IMR-90 (cell line): ENCODE data around the gene OLFM4. TPM values are rescaled to one million over a fixed set of nuclear protein-coding genes. Genes with fewer than 3 reads are reported as not detected.

ENCODE experiments used
- ATAC-seq: fragments of 200-7000 bp; cut with Tn5 transposase; 2 replicates; pipeline ENCODE4 v1.9.1; 2020; ENCODE audit warnings: low read depth, mild to moderate bottlenecking, moderate library complexity
- BruUV-seq: library from RNA; stranded (reverse); fragments of 400-500 nt; replicated peaks from 2 replicates; lab custom pipeline; 2021; lab: Mats Ljungman, UMichigan
- CTCF ChIA-PET: fragments of 300-600 bp; formaldehyde crosslinking; extraction: SDS; loops from one replicate; lab custom pipeline; 2021; ENCODE audit warnings: antibody characterized with exemption; lab: Yijun Ruan, JAX
- POLR2A ChIA-PET: fragments of 300-600 bp; sonication (Branson Sonifier 250); formaldehyde crosslinking; loops from one replicate; lab custom pipeline; 2022; ENCODE audit warnings: antibody characterized with exemption; ENCODE audit not compliant: unreplicated experiment; lab: Charles Lee
- DNase-seq: peaks from one replicate; pipeline ENCODE4 v3.0.0; 2013
- H2AFZ ChIP-seq: replicated peaks from 2 replicates; pipeline ENCODE3; 2013; ENCODE audit warnings: low read length, mild to moderate bottlenecking; ENCODE audit not compliant: poor library complexity
- H2AK5ac ChIP-seq: 2 replicates; pipeline ENCODE4 v1.6.1; 2013; ENCODE audit warnings: low read depth, low read length, inconsistent platforms
- H2AK9ac ChIP-seq: replicated peaks from 2 replicates; pipeline ENCODE3; 2013; ENCODE audit warnings: mild to moderate bottlenecking, low read depth, low read length, moderate library complexity; ENCODE audit not compliant: poor library complexity
- H2BK120ac ChIP-seq: 2 replicates; pipeline ENCODE4 v1.6.1; 2013; ENCODE audit warnings: low read depth, low read length, inconsistent platforms
- H2BK15ac ChIP-seq: 3 replicates; pipeline ENCODE4 v1.6.1; 2013; ENCODE audit warnings: low read depth, low read length, inconsistent platforms
- H2BK20ac ChIP-seq: 2 replicates; pipeline ENCODE4 v1.6.1; 2013; ENCODE audit warnings: low read depth, mild to moderate bottlenecking, inconsistent platforms, low read length, moderate library complexity
- H2BK5ac ChIP-seq: 2 replicates; pipeline ENCODE4 v1.6.1; 2013; ENCODE audit warnings: mild to moderate bottlenecking, low read depth, low read length, inconsistent platforms; ENCODE audit not compliant: poor library complexity, severe bottlenecking
- H3K14ac ChIP-seq: replicated peaks from 2 replicates; pipeline ENCODE4 v1.6.1; 2013; ENCODE audit warnings: low read depth, low read length, inconsistent platforms
- H3K18ac ChIP-seq: 2 replicates; pipeline ENCODE4 v1.6.1; 2013; ENCODE audit warnings: low read depth, low read length, control low read depth
- H3K23ac ChIP-seq: 2 replicates; pipeline ENCODE4 v1.6.1; 2013; ENCODE audit warnings: low read depth, low read length, inconsistent platforms
- H3K27ac ChIP-seq: 2 replicates; pipeline ENCODE4 v1.5.1; 2013; ENCODE audit warnings: mild to moderate bottlenecking, control low read depth, low read length; ENCODE audit not compliant: insufficient read depth
- H3K27me3 ChIP-seq: 2 replicates; pipeline ENCODE4 v1.6.1; 2013; ENCODE audit warnings: low read length; ENCODE audit not compliant: control insufficient read depth, insufficient read depth
- H3K36me3 ChIP-seq: 2 replicates; pipeline ENCODE4 v1.6.1; 2013; ENCODE audit warnings: low read length, mixed read lengths; ENCODE audit not compliant: control insufficient read depth, insufficient read depth
- H3K4ac ChIP-seq: 2 replicates; pipeline ENCODE4 v1.6.1; 2013; ENCODE audit warnings: low read depth, low read length, inconsistent platforms
- H3K4me1 ChIP-seq: 2 replicates; pipeline ENCODE4 v1.6.1; 2013; ENCODE audit warnings: low read length, mixed read lengths; ENCODE audit not compliant: control insufficient read depth, insufficient read depth
- H3K4me2 ChIP-seq: 2 replicates; pipeline ENCODE4 v1.6.1; 2013; ENCODE audit warnings: low read depth, mild to moderate bottlenecking, control low read depth, low read length, moderate library complexity
- H3K4me3 ChIP-seq: 2 replicates; pipeline ENCODE4 v1.5.1; 2013; ENCODE audit warnings: low read depth, mild to moderate bottlenecking, control low read depth, low read length, moderate library complexity; ENCODE audit not compliant: insufficient read depth
- H3K56ac ChIP-seq: 2 replicates; pipeline ENCODE4 v1.6.1; 2013; ENCODE audit warnings: low read length, inconsistent platforms; ENCODE audit not compliant: insufficient read depth; ENCODE audit errors: extremely low read depth
- H3K79me1 ChIP-seq, 2 experiments: 2 replicates each; pipeline ENCODE4 v1.6.1; 2013; ENCODE audit warnings: low read length in 2 of 2, inconsistent platforms in 1 of 2, low read depth in 1 of 2
- H3K9ac ChIP-seq: 2 replicates; pipeline ENCODE4 v1.6.1; 2013; ENCODE audit warnings: low read depth, low read length, control low read depth
- H3K9me1 ChIP-seq: 2 replicates; pipeline ENCODE4 v1.6.1; 2013; ENCODE audit warnings: low read length, inconsistent platforms; ENCODE audit not compliant: insufficient read depth
- H3K9me3 ChIP-seq: 2 replicates; pipeline ENCODE4 v1.6.1; 2013; ENCODE audit warnings: low read length; ENCODE audit not compliant: control insufficient read depth, insufficient read depth
- H4K20me1 ChIP-seq: 2 replicates; pipeline ENCODE4 v1.6.1; 2013; ENCODE audit warnings: low read length, inconsistent platforms; ENCODE audit not compliant: insufficient read depth
- H4K5ac ChIP-seq: 2 replicates; pipeline ENCODE4 v1.6.1; 2013; ENCODE audit warnings: mild to moderate bottlenecking, low read depth, low read length, control low read depth
- H4K8ac ChIP-seq, 2 experiments: 2 replicates each; pipeline ENCODE4 v1.6.1; 2013; ENCODE audit warnings: low read depth in 2 of 2, low read length in 2 of 2, control low read depth in 1 of 2, inconsistent platforms in 1 of 2
- H4K91ac ChIP-seq: 2 replicates; pipeline ENCODE4 v1.6.1; 2013; ENCODE audit warnings: low read depth, low read length, inconsistent platforms; ENCODE audit not compliant: insufficient read depth
- BHLHE40 ChIP-seq: fragments of 150-350 bp; IDR thresholded peaks from 2 replicates; pipeline ENCODE4 v1.6.1; 2016; ENCODE audit warnings: mild to moderate bottlenecking, low read depth, low read length
- CEBPB ChIP-seq: IDR thresholded peaks from 2 replicates; pipeline ENCODE4 v1.6.1; 2012; ENCODE audit warnings: low read depth, low read length, improper control_type of control experiment
- CHD1 ChIP-seq: IDR thresholded peaks from 2 replicates; pipeline ENCODE4 v1.6.1; 2012; ENCODE audit warnings: low read depth, low read length, improper control_type of control experiment
- CTCF ChIP-seq: conservative IDR thresholded peaks from 2 replicates; pipeline ENCODE4 v1.5.1; 2012; ENCODE audit warnings: mild to moderate bottlenecking, low read depth, low read length, improper control_type of control experiment
- ELK1 ChIP-seq: fragments of 150-350 bp; IDR thresholded peaks from 2 replicates; pipeline ENCODE4 v1.6.1; 2016; ENCODE audit warnings: low read depth, mild to moderate bottlenecking, low read length, moderate library complexity, borderline replicate concordance
- FOS ChIP-seq: fragments of 150-350 bp; IDR thresholded peaks from 2 replicates; pipeline ENCODE4 v1.6.1; 2016; ENCODE audit warnings: low read depth, low read length
- MAFK ChIP-seq: IDR thresholded peaks from 2 replicates; pipeline ENCODE4 v1.6.1; 2012; ENCODE audit warnings: low read depth, low read length, improper control_type of control experiment
- MAZ ChIP-seq: IDR thresholded peaks from 2 replicates; pipeline ENCODE4 v1.6.1; 2012; ENCODE audit warnings: low read depth, mild to moderate bottlenecking, low read length, improper control_type of control experiment, moderate library complexity, borderline replicate concordance
- MXI1 ChIP-seq: IDR thresholded peaks from 2 replicates; pipeline ENCODE4 v1.6.1; 2012; ENCODE audit warnings: low read depth, mild to moderate bottlenecking, low read length, moderate library complexity, borderline replicate concordance
- NFE2L2 ChIP-seq: fragments of 150-350 bp; IDR thresholded peaks from 2 replicates; pipeline ENCODE4 v1.6.1; 2016; ENCODE audit warnings: low read depth, mild to moderate bottlenecking, low read length
- POLR2A ChIP-seq: IDR thresholded peaks from 2 replicates; pipeline ENCODE4 v1.6.1; 2012; ENCODE audit warnings: mild to moderate bottlenecking, low read depth, low read length
- WGBS, 2 experiments: methylation state at CpG; one replicate each; pipeline versions ENCODE4 v1.1.5 to v1.1.7; 2013; ENCODE audit warnings: missing lambda C conversion rate in 2 of 2; ENCODE audit not compliant: insufficient read length in 1 of 2; ENCODE audit errors: extremely low coverage in 2 of 2; 5-methylcytosine and 5-hydroxymethylcytosine counted together
- dilution Hi-C: fragments of 300-500 bp; cut with HindIII; formaldehyde crosslinking; loops from one replicate; pipeline ENCODE4 v1.14.3; 2018; ENCODE audit warnings: low sequenced_read_pairs; ENCODE audit not compliant: unreplicated experiment
- in situ Hi-C: fragments of 300-500 bp; cut with MboI; formaldehyde crosslinking; loops from 3 replicates; pipeline ENCODE4 v1.14.3; 2019; ENCODE audit warnings: low sequenced_read_pairs, inconsistent platforms, mixed read lengths
- intact Hi-C: fragments of 100-400 bp; cut with micrococcal nuclease; formaldehyde crosslinking; loops from 2 replicates; pipeline ENCODE4 v1.10.0; 2022
- polyA plus RNA-seq, 3 experiments: library from polyadenylated mRNA; depleted of rRNA; stranded (reverse); fragments of >200 nt; gene quantifications; 2 replicates each; pipeline ENCODE4 v1.2.3, GENCODE V29; 2012; ENCODE audit warnings: low replicate concordance in 1 of 3
- total RNA-seq: library from RNA; depleted of rRNA; stranded (reverse); fragments of >200 nt; gene quantifications from 2 replicates; pipeline ENCODE4 v1.2.3, GENCODE V29; 2012
- TF ChIP-seq, protein P1 (sequence below): fragments of 150-350 bp; IDR thresholded peaks from 2 replicates; pipeline ENCODE4 v1.6.1; 2017; ENCODE audit warnings: mild to moderate bottlenecking, antibody characterized with exemption, low read length, low read depth

Gene OLFM4
- total and polyA plus RNA-seq, 2 of the 4 experiments (the other 2 are of a cell fraction) = not detected

- no peak overlapping the region for H3K27ac ChIP-seq
- CTCF ChIA-PET = no interaction called here
- no peak overlapping the region for H4K91ac ChIP-seq
- no peaks in the 10 kb centered on the region for H3K79me1 ChIP-seq
- DNase-seq (no peak), ATAC-seq (no peak)
- no peaks in the 10 kb centered on the region for H4K20me1 ChIP-seq
- H3K4me3 ChIP-seq = no peak overlapping the region
- no peak overlapping the region for H4K8ac ChIP-seq
- in situ Hi-C loops = no loop called here
- H3K4me1 ChIP-seq = no peaks in the 10 kb centered on the region
- BruUV-seq = no TSS peak
- POLR2A ChIA-PET = no interaction called here
- TF ChIP-seq ELK1 (no peak), MAFK (no peak), CEBPB (no peak), NFE2L2 (no peak), MXI1 (no peak), BHLHE40 (no peak), MAZ (no peak), FOS (no peak), CTCF (no peak), POLR2A (no peak), CHD1 (no peak)
- TF ChIP-seq, protein P1, sequence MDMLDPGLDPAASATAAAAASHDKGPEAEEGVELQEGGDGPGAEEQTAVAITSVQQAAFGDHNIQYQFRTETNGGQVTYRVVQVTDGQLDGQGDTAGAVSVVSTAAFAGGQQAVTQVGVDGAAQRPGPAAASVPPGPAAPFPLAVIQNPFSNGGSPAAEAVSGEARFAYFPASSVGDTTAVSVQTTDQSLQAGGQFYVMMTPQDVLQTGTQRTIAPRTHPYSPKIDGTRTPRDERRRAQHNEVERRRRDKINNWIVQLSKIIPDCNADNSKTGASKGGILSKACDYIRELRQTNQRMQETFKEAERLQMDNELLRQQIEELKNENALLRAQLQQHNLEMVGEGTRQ = no peak
- H3K18ac ChIP-seq = no peak overlapping the region
- H2BK5ac ChIP-seq = no peak overlapping the region
- H4K5ac ChIP-seq = no peak overlapping the region
- H2BK20ac ChIP-seq = no peak overlapping the region
- H3K9ac ChIP-seq = no peak overlapping the region
- no peaks in the 10 kb centered on the region for H3K9me1 ChIP-seq
- intact Hi-C loops = no loop called here
- peaks cover 10% of the 10 kb centered on the region for H3K9me3 ChIP-seq
- dilution Hi-C loops = no loop called here
- H2AFZ ChIP-seq = no peak overlapping the region
- no CpG with 5 or more reads among the region's 8 CpGs for WGBS, 2 experiments
- no peak overlapping the region for H3K23ac ChIP-seq
- no peak overlapping the region for H3K4ac ChIP-seq
- H2AK9ac ChIP-seq = no peak overlapping the region
- H2BK15ac ChIP-seq = no peak overlapping the region
- H2AK5ac ChIP-seq = no peak overlapping the region
- H3K27me3 ChIP-seq = no peaks in the 10 kb centered on the region
- H3K4me2 ChIP-seq = no peak overlapping the region
- no peak overlapping the region for H3K14ac ChIP-seq
- H3K36me3 ChIP-seq = no peaks in the 10 kb centered on the region
- no peak overlapping the region for H2BK120ac ChIP-seq
- no peak overlapping the region for H3K56ac ChIP-seq
Observed at GRCh38 chr13:53014495-53015443, 13.8 kb upstream of the OLFM4 start.
